Activated CD8-positive, alpha-beta memory T cell treated with anti-CD3 and anti-CD28 coated beads for 4 hours (primary cell): ENCODE results near the gene ABHD13.

Experiments used
- DNase-seq, 2 donors: peaks; one replicate each; pipeline ENCODE4 v3.0.0-alpha.2; 2020; ENCODE audit warnings: low read depth in 2 of 2

The ABHD13 gene

GRCh38 chr13:108283110-108283509 lies 64.9 kb downstream of the ABHD13 start:
- DNase-seq: no peak
